VCaP (cell line): ENCODE measurements around the gene CA7.

Source experiments
- H3K27ac ChIP-seq: fragments of 450-650 bp; 2 replicates; pipeline ENCODE4 v1.5.1; 2017
- CTCF ChIP-seq: fragments of 450-650 bp; conservative IDR thresholded peaks from 2 replicates; pipeline ENCODE4 v1.5.1; 2017; ENCODE audit warnings: mild to moderate bottlenecking, moderate library complexity

The CA7 gene

GRCh38 chr16:66846831-66847230, 2.6 kb downstream of the CA7 start:
- no peak for TF ChIP-seq CTCF
- H3K27ac ChIP-seq: no peak overlapping the region

DNA sequence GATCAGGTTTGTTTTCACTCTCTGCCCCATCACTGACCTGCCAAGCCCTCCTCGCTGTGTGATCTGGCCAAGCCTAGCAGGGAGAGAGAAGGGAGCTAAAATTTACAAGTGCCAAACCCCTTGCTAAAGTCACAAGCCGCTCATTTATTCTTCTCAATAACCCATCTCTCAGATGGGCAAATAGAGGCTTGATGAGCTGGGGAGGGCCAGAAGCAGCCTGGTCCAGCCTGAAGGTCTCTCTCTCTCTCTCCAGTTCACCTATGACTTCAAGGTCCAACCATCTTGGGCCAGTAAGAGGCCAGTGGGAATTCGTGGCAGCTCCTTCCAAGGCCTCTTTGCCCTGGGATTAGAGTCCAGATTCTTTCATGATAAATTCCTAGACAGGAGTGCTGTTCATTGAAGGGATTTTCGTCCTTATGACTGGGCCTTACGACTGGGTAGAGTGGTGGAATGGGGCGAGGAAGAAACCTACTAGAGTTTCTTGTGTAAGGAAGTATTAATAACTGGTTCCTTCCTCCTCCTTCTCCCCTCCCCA, 3.4 kb downstream of the CA7 start:
- no peak overlapping the region for H3K27ac ChIP-seq
- no peak for TF ChIP-seq CTCF

- TF ChIP-seq CTCF: no peak
- no peak overlapping the region for H3K27ac ChIP-seq
These were observed 4.0 kb downstream of the CA7 start for GRCh38 chr16:66848172-66848571.

GRCh38 chr16:66849021-66849420, 4.8 kb downstream of the CA7 start:
- no peak overlapping the region for H3K27ac ChIP-seq
- TF ChIP-seq CTCF: no peak

DNA sequence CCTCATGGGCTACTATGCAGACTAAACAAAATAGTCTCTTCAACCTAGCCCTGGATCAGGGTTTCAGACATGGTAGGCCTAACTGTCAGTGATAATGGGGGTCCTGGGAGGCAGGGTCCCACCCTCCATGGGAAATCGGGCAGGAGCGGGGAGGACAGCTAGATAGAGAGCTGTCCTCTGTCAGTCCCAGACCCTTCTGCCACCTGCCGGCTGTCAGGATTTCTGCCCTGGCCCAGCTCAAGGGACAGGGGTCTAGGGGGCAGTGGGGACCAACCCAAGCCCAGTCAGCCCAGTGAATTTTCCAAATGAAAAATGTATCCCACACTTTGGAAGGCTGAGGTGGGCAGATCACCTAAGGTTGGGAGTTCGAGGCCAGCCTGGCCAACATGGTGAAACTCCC, 5.3 kb downstream of the CA7 start:
- TF ChIP-seq CTCF: no peak
- no peak overlapping the region for H3K27ac ChIP-seq

GRCh38 chr16:66850115-66850815, 6.1 kb downstream of the CA7 start:
- no peak overlapping the region for H3K27ac ChIP-seq
- TF ChIP-seq CTCF: no peak

GRCh38 chr16:66851166-66851964, 7.2 kb downstream of the CA7 start:
- TF ChIP-seq CTCF: no peak
- H3K27ac ChIP-seq: no peak overlapping the region
